CD8-positive, alpha-beta memory T cell (primary cell): ENCODE data around the gene ATOH8. TPM values are rescaled to one million over a fixed set of nuclear protein-coding genes. Genes with fewer than 3 reads are reported as not detected.

Experiments
- CTCF ChIA-PET: fragments of 350-600 bp; sonication (Branson Sonifier 250); formaldehyde crosslinking; loops from one replicate; lab custom pipeline; 2021; ENCODE audit warnings: antibody characterized with exemption; lab: Charles Lee
- POLR2A ChIA-PET: fragments of 350-600 bp; sonication (Branson Sonifier 250); formaldehyde crosslinking; loops from one replicate; lab custom pipeline; 2021; ENCODE audit warnings: antibody characterized with exemption; lab: Charles Lee
- DNase-seq, 5 donors: peaks; one replicate each; pipeline versions ENCODE4 v3.0.0 to v3.0.0-alpha.2; 2020 to 2022; ENCODE audit warnings: mixed read lengths in 1 of 5
- H3K27ac ChIP-seq: one replicate; pipeline ENCODE4 v1.7.0; 2013; ENCODE audit warnings: low read depth, mild to moderate bottlenecking, low read length, moderate library complexity
- H3K27me3 ChIP-seq: 2 replicates; pipeline ENCODE4 v1.7.0; 2013; ENCODE audit warnings: low read length, mild to moderate bottlenecking; ENCODE audit not compliant: insufficient read depth, poor library complexity, severe bottlenecking
- H3K36me3 ChIP-seq: 2 replicates; pipeline ENCODE4 v1.7.0; 2013; ENCODE audit warnings: mild to moderate bottlenecking, low read length, moderate library complexity; ENCODE audit not compliant: insufficient read depth
- H3K4me1 ChIP-seq: 2 replicates; pipeline ENCODE4 v1.7.0; 2013; ENCODE audit warnings: mild to moderate bottlenecking, low read length, moderate library complexity; ENCODE audit not compliant: insufficient read depth
- H3K4me3 ChIP-seq: 2 replicates; pipeline ENCODE4 v1.7.0; 2013; ENCODE audit warnings: mild to moderate bottlenecking, low read length
- H3K9me3 ChIP-seq: 2 replicates; pipeline ENCODE4 v1.7.0; 2013; ENCODE audit warnings: mild to moderate bottlenecking, low read length
- H3K27ac Mint-ChIP-seq, 8 donors: one replicate each; pipeline ENCODE4 v1.8.0; 2020 to 2021; ENCODE audit warnings: mixed read lengths in 8 of 8, mild to moderate bottlenecking in 6 of 8, inconsistent platforms in 3 of 8, moderate library complexity in 3 of 8
- H3K27me3 Mint-ChIP-seq, 2 donors: one replicate each; pipeline ENCODE4 v1.8.0; 2020 to 2021; ENCODE audit warnings: mixed read lengths in 2 of 2, mild to moderate bottlenecking in 1 of 2, moderate library complexity in 1 of 2
- H3K36me3 Mint-ChIP-seq, 3 donors: one replicate each; pipeline ENCODE4 v1.8.0; 2020 to 2021; ENCODE audit warnings: mixed read lengths in 3 of 3, inconsistent platforms in 1 of 3, mild to moderate bottlenecking in 1 of 3
- H3K4me1 Mint-ChIP-seq, 3 donors: one replicate each; pipeline ENCODE4 v1.8.0; 2020 to 2021; ENCODE audit warnings: mixed read lengths in 3 of 3, inconsistent platforms in 1 of 3, mild to moderate bottlenecking in 1 of 3
- H3K4me3 Mint-ChIP-seq, 7 donors: one replicate each; pipeline ENCODE4 v1.8.0; 2020 to 2021; ENCODE audit warnings: mixed read lengths in 7 of 7, mild to moderate bottlenecking in 6 of 7, moderate library complexity in 4 of 7, inconsistent platforms in 2 of 7
- H3K9me3 Mint-ChIP-seq, 5 donors: one replicate each; pipeline ENCODE4 v1.8.0; 2020 to 2022; ENCODE audit warnings: mixed read lengths in 5 of 5, mild to moderate bottlenecking in 3 of 5, moderate library complexity in 2 of 5, inconsistent platforms in 1 of 5
- polyA plus RNA-seq: library from polyadenylated mRNA; unstranded; fragments of 300-500 nt; fragmentation: Illumina TruSeq; gene quantifications from one replicate; pipeline ENCODE4 v1.2.3, GENCODE V29; 2021
- total RNA-seq, 2 experiments: library from RNA; stranded (reverse); gene quantifications; one replicate each; pipeline ENCODE4 v1.2.3, GENCODE V29; 2021

ATOH8 gene
- total and polyA plus RNA-seq, 3 experiments from 2014 or later: not detected

DNA sequence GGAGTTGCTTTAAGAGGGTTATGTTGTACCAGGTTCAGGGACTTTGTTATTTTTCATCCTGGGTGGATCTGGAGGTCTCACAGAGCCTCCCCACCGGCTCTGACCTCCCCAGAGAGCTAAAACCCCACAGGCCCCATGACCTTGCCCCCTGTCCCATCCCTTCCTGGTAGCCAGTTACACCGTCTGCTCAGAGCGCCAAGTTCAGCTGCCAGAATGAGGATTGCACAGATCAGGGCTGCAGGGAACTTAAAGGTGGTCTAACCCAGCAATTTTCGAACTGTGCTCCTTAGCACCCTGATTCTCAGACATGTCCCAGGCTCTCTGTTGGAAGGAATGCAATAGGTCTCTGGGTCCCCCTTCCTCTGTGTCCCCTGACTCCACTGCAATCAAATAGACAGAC, 32.1 kb downstream of the ATOH8 start:
- H3K4me3 Mint-ChIP-seq: peak overlapping the region in 1 of 7 donors; percentile 40
- Histone ChIP-seq H3K27me3 (no peaks in the 10 kb centered on the region), H3K4me3 (no peak overlapping the region), H3K27ac (no peak overlapping the region), H3K36me3 (no peaks in the 10 kb centered on the region), H3K4me1 (no peaks in the 10 kb centered on the region), H3K9me3 (no peaks in the 10 kb centered on the region)
- peak overlapping the region in 2 of 8 donors; percentile 50 to 72 for H3K27ac Mint-ChIP-seq
- DNase-seq: no peak
- H3K9me3 Mint-ChIP-seq: no peaks in the 10 kb centered on the region
- ChIA-PET CTCF (no interaction called here), POLR2A (no interaction called here)
- H3K4me1 Mint-ChIP-seq: peaks cover 0 to 3% (median 2%) of the 10 kb centered on the region in 3 donors
- peaks cover 1 to 4% of the 10 kb centered on the region in 2 donors for H3K27me3 Mint-ChIP-seq
- H3K36me3 Mint-ChIP-seq: peaks cover 0 to 1% (median 0%) of the 10 kb centered on the region in 3 donors

DNA sequence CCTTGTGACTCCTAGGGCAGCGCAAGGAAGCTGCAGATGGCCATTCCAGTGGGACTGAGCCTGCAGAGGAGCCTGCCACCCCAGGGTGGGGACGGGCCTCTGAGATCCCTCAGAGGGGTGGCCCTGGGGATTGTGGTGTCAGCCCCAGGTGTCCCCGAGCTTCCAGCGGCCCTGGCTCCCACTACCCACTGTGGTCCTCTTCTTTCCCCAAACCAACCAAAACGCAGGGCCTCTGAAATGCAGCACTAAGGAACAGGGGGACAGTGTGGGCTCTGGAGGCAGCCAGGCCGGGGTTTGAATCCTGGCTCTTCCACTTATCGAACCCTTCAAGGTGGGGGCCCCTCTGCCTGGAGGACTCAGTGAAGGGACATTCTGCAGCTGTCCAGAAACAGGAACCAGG, 32.7 kb downstream of the ATOH8 start:
- POLR2A ChIA-PET: no interaction called here

DNA sequence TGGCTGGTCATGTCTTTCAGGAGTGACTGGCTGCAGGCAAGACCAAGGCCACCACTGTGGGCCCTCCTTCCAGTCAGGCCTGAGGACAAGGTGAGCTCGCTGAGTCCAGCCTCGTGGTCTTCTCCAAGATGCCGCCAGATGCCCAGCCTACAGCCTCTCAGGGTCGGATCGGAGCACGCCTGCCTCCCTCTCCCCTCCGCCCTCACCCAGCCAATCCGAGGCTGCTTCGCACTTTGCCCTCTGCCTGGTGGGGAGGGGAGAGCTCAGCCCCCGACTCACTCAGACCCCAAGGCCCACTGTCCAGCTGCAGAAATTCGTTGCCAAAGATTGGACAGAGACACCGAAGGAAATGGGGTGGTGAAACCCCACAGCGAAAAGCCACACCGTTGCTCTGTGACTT, 33.1 kb downstream of the ATOH8 start:
- H3K9me3 ChIP-seq: no peaks in the 10 kb centered on the region
- Mint-ChIP-seq H3K27ac (no peak overlapping the region), H3K27me3 (peaks cover 1 to 12% of the 10 kb centered on the region in 2 donors), H3K4me1 (peaks cover 0 to 3% (median 2%) of the 10 kb centered on the region in 3 donors), H3K9me3 (no peaks in the 10 kb centered on the region), H3K36me3 (peaks cover 0 to 1% (median 0%) of the 10 kb centered on the region in 3 donors), H3K4me3 (no peak overlapping the region)
- no peak overlapping the region for H3K4me3 ChIP-seq
- ChIA-PET POLR2A (interaction anchor here (0.6 kb wide), 1 partner anchor 8 kb away, joined by 3 read pairs; no protein-coding TSS in a partner anchor), CTCF (no interaction called here)
- H3K4me1 ChIP-seq: no peaks in the 10 kb centered on the region
- no peaks in the 10 kb centered on the region for H3K27me3 ChIP-seq
- DNase-seq: no peak
- no peak overlapping the region for H3K27ac ChIP-seq
- H3K36me3 ChIP-seq: no peaks in the 10 kb centered on the region

More for the DNA sequence above, 32.7 kb downstream of the ATOH8 start:
- peaks cover 0 to 3% (median 2%) of the 10 kb centered on the region in 3 donors for H3K4me1 Mint-ChIP-seq
- peaks cover 1 to 10% of the 10 kb centered on the region in 2 donors for H3K27me3 Mint-ChIP-seq
- Histone ChIP-seq H3K36me3 (no peaks in the 10 kb centered on the region), H3K9me3 (no peaks in the 10 kb centered on the region), H3K4me1 (no peaks in the 10 kb centered on the region), H3K4me3 (no peak overlapping the region), H3K27ac (no peak overlapping the region), H3K27me3 (no peaks in the 10 kb centered on the region)
- DNase-seq: peak in 1 of 5 donors; percentile 20
- no peaks in the 10 kb centered on the region for H3K9me3 Mint-ChIP-seq
- H3K36me3 Mint-ChIP-seq: peaks cover 0 to 1% (median 0%) of the 10 kb centered on the region in 3 donors
- H3K27ac Mint-ChIP-seq: no peak overlapping the region
- H3K4me3 Mint-ChIP-seq: no peak overlapping the region
- CTCF ChIA-PET: no interaction called here

DNA sequence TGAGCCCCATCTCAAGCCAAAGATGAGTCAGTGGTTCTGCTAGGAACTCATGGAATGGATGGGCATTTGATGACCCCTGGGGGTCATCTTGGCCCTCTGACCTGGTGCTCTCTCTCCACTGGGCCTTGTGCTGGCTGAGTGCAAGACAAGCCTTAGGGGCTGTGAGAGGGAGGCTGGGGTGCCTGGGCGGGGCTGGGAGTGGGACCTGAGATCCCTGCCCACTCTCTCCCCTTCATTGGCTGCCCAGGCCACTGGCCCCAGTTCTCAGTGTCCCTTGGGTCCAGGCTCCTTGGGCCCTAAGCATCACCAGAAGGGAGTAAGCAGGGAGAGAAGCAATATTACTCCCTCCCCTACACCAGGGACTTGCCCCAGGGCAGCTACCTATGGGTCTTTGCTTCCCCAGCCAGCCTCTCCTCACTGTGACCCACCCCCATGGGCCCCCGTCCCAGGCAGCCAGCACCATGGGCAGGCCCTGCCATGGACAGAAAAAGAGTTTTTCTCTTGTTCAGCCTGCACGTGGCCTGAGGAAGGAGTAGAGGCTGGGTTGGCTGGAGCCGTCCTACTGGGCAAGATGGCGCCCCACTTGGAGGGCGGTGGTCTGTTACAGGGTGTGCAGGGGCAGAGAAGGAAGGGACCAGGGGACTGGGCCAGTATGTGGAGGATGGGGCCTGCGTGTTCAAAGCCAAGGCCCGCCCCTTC, 33.6 kb downstream of the ATOH8 start:
- ChIA-PET POLR2A (interaction anchor here (0.6 kb wide), 1 partner anchor 8 kb away, joined by 3 read pairs; no protein-coding TSS in a partner anchor), CTCF (no interaction called here)
- peaks cover 0 to 3% (median 2%) of the 10 kb centered on the region in 3 donors for H3K4me1 Mint-ChIP-seq
- peaks cover 1 to 18% of the 10 kb centered on the region in 2 donors for H3K27me3 Mint-ChIP-seq
- no peaks in the 10 kb centered on the region for H3K9me3 Mint-ChIP-seq
- peaks cover 0 to 1% (median 0%) of the 10 kb centered on the region in 3 donors for H3K36me3 Mint-ChIP-seq
- no peak overlapping the region for H3K4me3 ChIP-seq
- no peaks in the 10 kb centered on the region for H3K36me3 ChIP-seq
- no peaks in the 10 kb centered on the region for H3K27me3 ChIP-seq
- no peaks in the 10 kb centered on the region for H3K9me3 ChIP-seq
- no peak overlapping the region for H3K4me3 Mint-ChIP-seq
- H3K27ac Mint-ChIP-seq: no peak overlapping the region
- H3K27ac ChIP-seq: no peak overlapping the region
- no peaks in the 10 kb centered on the region for H3K4me1 ChIP-seq
- peak in 1 of 5 donors; percentile 34 for DNase-seq

- H3K27me3 ChIP-seq: no peaks in the 10 kb centered on the region
- H3K4me3 ChIP-seq: no peak overlapping the region
- peaks cover 0 to 3% (median 2%) of the 10 kb centered on the region in 3 donors for H3K4me1 Mint-ChIP-seq
- no peaks in the 10 kb centered on the region for H3K9me3 ChIP-seq
- H3K27me3 Mint-ChIP-seq: peaks cover 3 to 23% of the 10 kb centered on the region in 2 donors
- ChIA-PET CTCF (no interaction called here), POLR2A (no interaction called here)
- H3K4me3 Mint-ChIP-seq: no peak overlapping the region
- no peak overlapping the region for H3K27ac ChIP-seq
- H3K36me3 ChIP-seq: no peaks in the 10 kb centered on the region
- no peaks in the 10 kb centered on the region for H3K9me3 Mint-ChIP-seq
- H3K4me1 ChIP-seq: no peaks in the 10 kb centered on the region
- H3K36me3 Mint-ChIP-seq: peaks cover 0 to 1% (median 0%) of the 10 kb centered on the region in 3 donors
- peak overlapping the region in 1 of 8 donors; percentile 14 for H3K27ac Mint-ChIP-seq
- DNase-seq: peak in 1 of 5 donors; percentile 42
Measured at GRCh38 chr2:85787981-85788340, 34.2 kb downstream of the ATOH8 start.

- no peak overlapping the region for H3K4me3 Mint-ChIP-seq
- peaks cover 0 to 3% (median 2%) of the 10 kb centered on the region in 3 donors for H3K4me1 Mint-ChIP-seq
- no peaks in the 10 kb centered on the region for H3K27me3 ChIP-seq
- H3K9me3 Mint-ChIP-seq: no peaks in the 10 kb centered on the region
- no peak overlapping the region for H3K4me3 ChIP-seq
- ChIA-PET POLR2A (no interaction called here), CTCF (no interaction called here)
- no peaks in the 10 kb centered on the region for H3K4me1 ChIP-seq
- no peaks in the 10 kb centered on the region for H3K9me3 ChIP-seq
- no peaks in the 10 kb centered on the region for H3K36me3 ChIP-seq
- H3K27me3 Mint-ChIP-seq: peaks cover 6 to 29% of the 10 kb centered on the region in 2 donors
- DNase-seq: peak in 1 of 5 donors; percentile 10
- peaks cover 0 to 1% (median 0%) of the 10 kb centered on the region in 3 donors for H3K36me3 Mint-ChIP-seq
- H3K27ac ChIP-seq: no peak overlapping the region
- no peak overlapping the region for H3K27ac Mint-ChIP-seq
Measured at GRCh38 chr2:85788603-85789002, 34.8 kb downstream of the ATOH8 start.

DNA sequence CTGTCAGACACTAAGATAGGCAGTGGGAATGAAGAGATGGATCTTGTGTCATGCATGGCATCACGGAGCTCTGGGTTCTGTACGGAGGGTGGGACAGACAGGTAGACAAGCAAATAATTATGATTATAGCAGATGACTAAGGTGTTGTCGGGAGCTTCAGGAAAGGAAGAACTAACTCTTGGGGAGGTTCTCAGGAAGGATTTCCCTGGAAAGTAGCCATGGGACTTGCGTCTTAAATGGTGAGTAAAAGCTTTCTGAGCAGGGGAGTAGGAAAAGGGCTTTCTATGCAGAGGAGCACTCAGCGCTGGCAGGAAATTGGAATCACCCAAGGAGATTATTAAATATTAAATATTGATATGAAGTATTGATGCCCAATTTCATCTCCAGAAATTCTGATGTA, 35.5 kb downstream of the ATOH8 start:
- Mint-ChIP-seq H3K9me3 (no peaks in the 10 kb centered on the region), H3K4me3 (no peak overlapping the region), H3K27ac (no peak overlapping the region), H3K4me1 (peaks cover 0 to 3% (median 2%) of the 10 kb centered on the region in 3 donors), H3K36me3 (peaks cover 0 to 1% (median 0%) of the 10 kb centered on the region in 3 donors), H3K27me3 (peaks cover 6 to 33% of the 10 kb centered on the region in 2 donors)
- Histone ChIP-seq H3K36me3 (no peaks in the 10 kb centered on the region), H3K4me3 (no peak overlapping the region), H3K27ac (no peak overlapping the region), H3K4me1 (no peaks in the 10 kb centered on the region), H3K27me3 (no peaks in the 10 kb centered on the region), H3K9me3 (no peaks in the 10 kb centered on the region)
- POLR2A ChIA-PET: no interaction called here
- DNase-seq: no peak
- CTCF ChIA-PET: no interaction called here

DNA sequence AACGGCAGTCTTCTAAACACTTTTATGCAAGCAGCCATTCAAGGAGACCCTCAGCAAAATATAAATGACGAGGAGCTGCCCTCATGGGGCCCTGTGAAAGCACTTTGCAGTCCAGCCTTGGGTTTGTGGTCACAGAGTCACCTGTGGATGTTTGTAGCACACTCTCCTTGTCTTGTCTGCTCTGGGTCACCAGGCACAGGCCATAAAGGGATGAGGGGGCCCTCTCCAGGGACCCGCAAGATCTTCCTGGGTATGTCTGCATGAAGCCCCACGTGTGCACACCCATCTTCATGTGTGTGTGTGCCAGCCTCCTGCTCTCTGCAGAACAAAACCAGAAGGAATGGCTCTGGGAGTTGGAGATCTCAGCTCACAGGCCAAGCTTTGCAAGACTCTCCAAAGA, 36.2 kb downstream of the ATOH8 start:
- H3K27me3 Mint-ChIP-seq: peaks cover 6 to 33% of the 10 kb centered on the region in 2 donors
- Histone ChIP-seq H3K9me3 (no peaks in the 10 kb centered on the region), H3K4me1 (no peaks in the 10 kb centered on the region), H3K4me3 (no peak overlapping the region), H3K27me3 (no peaks in the 10 kb centered on the region), H3K27ac (no peak overlapping the region), H3K36me3 (no peaks in the 10 kb centered on the region)
- ChIA-PET CTCF (no interaction called here), POLR2A (no interaction called here)
- H3K4me3 Mint-ChIP-seq: peak overlapping the region in 1 of 7 donors; percentile 51
- H3K27ac Mint-ChIP-seq: no peak overlapping the region
- peaks cover 0 to 1% (median 0%) of the 10 kb centered on the region in 3 donors for H3K36me3 Mint-ChIP-seq
- DNase-seq: no peak
- H3K4me1 Mint-ChIP-seq: peaks cover 0 to 3% (median 2%) of the 10 kb centered on the region in 3 donors
- no peaks in the 10 kb centered on the region for H3K9me3 Mint-ChIP-seq
